ENCODE data around the gene KIF16B. TPM values are rescaled to one million over a fixed set of nuclear protein-coding genes. Genes with fewer than 3 reads are reported as not detected.

Gene KIF16B
- total and polyA plus RNA-seq, 8 donors, result 5.0 to 59.8 (median 24.2) TPM

DNA sequence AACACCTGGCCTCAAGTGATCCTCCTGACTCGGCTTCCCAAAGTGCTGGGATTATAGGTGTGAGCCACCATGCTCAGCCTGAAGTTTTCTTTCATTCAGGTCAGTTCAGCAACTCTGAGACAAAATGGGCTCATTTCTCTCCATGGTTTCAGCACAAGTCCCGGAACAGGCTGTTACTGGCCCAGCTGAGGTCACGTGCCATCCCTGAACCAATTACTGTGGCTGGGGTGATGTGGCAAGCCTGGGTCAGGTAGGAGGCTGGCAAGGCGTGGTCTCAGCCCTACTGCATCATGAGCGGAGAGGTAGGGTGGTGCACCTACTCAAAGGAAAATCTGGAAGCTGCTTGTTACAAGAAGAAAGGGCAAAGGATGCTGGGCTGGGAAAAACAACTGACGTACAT, 326.4 kb downstream of the KIF16B start:
- H3K4me3 ChIP-seq, result no peak overlapping the region
- DNase-seq, result no peak
- H3K27ac ChIP-seq, result no peak overlapping the region
- 90 to 94% (median 90%) methylated on average over 6 of the region's 6 CpGs for WGBS, 5 donors
- no peaks in the 10 kb centered on the region for H3K4me1 ChIP-seq
- H3K36me3 ChIP-seq, result no peaks in the 10 kb centered on the region
- no peaks in the 10 kb centered on the region for H3K9me3 ChIP-seq
- no peak for TF ChIP-seq POLR2A (IDR thresholded peaks at IDR 0.05)
- no peak for TF ChIP-seq POLR2AphosphoS5 (IDR thresholded peaks at IDR 0.05)
- TF ChIP-seq, protein P1, sequence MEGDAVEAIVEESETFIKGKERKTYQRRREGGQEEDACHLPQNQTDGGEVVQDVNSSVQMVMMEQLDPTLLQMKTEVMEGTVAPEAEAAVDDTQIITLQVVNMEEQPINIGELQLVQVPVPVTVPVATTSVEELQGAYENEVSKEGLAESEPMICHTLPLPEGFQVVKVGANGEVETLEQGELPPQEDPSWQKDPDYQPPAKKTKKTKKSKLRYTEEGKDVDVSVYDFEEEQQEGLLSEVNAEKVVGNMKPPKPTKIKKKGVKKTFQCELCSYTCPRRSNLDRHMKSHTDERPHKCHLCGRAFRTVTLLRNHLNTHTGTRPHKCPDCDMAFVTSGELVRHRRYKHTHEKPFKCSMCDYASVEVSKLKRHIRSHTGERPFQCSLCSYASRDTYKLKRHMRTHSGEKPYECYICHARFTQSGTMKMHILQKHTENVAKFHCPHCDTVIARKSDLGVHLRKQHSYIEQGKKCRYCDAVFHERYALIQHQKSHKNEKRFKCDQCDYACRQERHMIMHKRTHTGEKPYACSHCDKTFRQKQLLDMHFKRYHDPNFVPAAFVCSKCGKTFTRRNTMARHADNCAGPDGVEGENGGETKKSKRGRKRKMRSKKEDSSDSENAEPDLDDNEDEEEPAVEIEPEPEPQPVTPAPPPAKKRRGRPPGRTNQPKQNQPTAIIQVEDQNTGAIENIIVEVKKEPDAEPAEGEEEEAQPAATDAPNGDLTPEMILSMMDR (IDR thresholded peaks at IDR 0.05), result no peak
- TF ChIP-seq EP300 (IDR thresholded peaks at IDR 0.05), result no peak
- H3K27me3 ChIP-seq, result no peaks in the 10 kb centered on the region
- intact Hi-C loops (cut with DNase I; ENCODE audit: low total_unique reads), result no loop called here

DNA sequence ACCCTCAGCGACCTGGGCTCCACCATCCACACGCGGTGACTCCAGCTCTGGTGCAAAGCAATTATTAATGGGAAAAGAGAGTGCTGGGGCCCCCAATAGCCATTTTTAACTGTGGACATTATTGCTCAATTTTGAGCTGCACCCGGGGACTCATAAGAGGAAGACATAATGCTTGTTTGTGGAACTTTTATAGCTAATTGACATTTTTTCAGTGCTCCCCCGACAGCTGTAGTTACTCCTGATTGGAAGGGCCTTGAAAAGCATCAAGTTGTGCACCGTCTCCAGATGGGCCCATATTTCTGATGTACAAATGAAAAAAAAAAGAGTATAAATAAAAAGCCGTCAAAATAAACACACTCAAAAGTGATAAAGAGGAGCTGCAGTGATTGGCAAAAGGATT, 327.0 kb downstream of the KIF16B start:
- no peaks in the 10 kb centered on the region for H3K27me3 ChIP-seq

GRCh38 chr20:16245879-16246278, 327.4 kb downstream of the KIF16B start:
- TF ChIP-seq POLR2AphosphoS5 (IDR thresholded peaks at IDR 0.05), result no peak
- no peak for TF ChIP-seq EP300 (IDR thresholded peaks at IDR 0.05)
- no peak for TF ChIP-seq POLR2A (IDR thresholded peaks at IDR 0.05)
- TF ChIP-seq, protein P1 (IDR thresholded peaks at IDR 0.05), result no peak
- H3K9me3 ChIP-seq, result no peaks in the 10 kb centered on the region
- peak in 1 of 2 donors; percentile 20 for DNase-seq
- WGBS, 5 donors, result 48 to 61% (median 50%) methylated on average over 9 of the region's 9 CpGs
- H3K27ac ChIP-seq, result no peak overlapping the region
- intact Hi-C loops (cut with DNase I; ENCODE audit: low total_unique reads), result no loop called here
- no peaks in the 10 kb centered on the region for H3K4me1 ChIP-seq
- H3K27me3 ChIP-seq, result no peaks in the 10 kb centered on the region
- H3K36me3 ChIP-seq, result no peaks in the 10 kb centered on the region
- no peak overlapping the region for H3K4me3 ChIP-seq

More for the DNA sequence above, 327.0 kb downstream of the KIF16B start:
- no peaks in the 10 kb centered on the region for H3K4me1 ChIP-seq
- no peaks in the 10 kb centered on the region for H3K36me3 ChIP-seq
- TF ChIP-seq POLR2A (IDR thresholded peaks at IDR 0.05) (no peak), EP300 (IDR thresholded peaks at IDR 0.05) (no peak), POLR2AphosphoS5 (IDR thresholded peaks at IDR 0.05) (no peak)
- TF ChIP-seq, protein P1 (IDR thresholded peaks at IDR 0.05), result no peak
- H3K9me3 ChIP-seq, result no peaks in the 10 kb centered on the region
- no peak overlapping the region for H3K27ac ChIP-seq
- WGBS, 5 donors, result 81 to 86% (median 82%) methylated on average over 7 of the region's 7 CpGs
- DNase-seq, result no peak
- H3K4me3 ChIP-seq, result no peak overlapping the region
- intact Hi-C loops (cut with DNase I; ENCODE audit: low total_unique reads), result no loop called here

- H3K4me3 ChIP-seq, result no peak overlapping the region
- DNase-seq, result no peak
- no peaks in the 10 kb centered on the region for H3K4me1 ChIP-seq
- peaks cover 0 to 10% (median 5%) of the 10 kb centered on the region in 4 donors for H3K9me3 ChIP-seq
- 85 to 95% (median 94%) methylated on average over 5 of the region's 5 CpGs for WGBS, 5 donors
- no peaks in the 10 kb centered on the region for H3K36me3 ChIP-seq
- H3K27ac ChIP-seq, result no peak overlapping the region
- intact Hi-C loops (cut with DNase I; ENCODE audit: low total_unique reads), result no loop called here
- TF ChIP-seq POLR2AphosphoS5 (IDR thresholded peaks at IDR 0.05), result no peak
- TF ChIP-seq EP300 (IDR thresholded peaks at IDR 0.05), result no peak
- TF ChIP-seq, protein P1 (IDR thresholded peaks at IDR 0.05), result no peak
- H3K27me3 ChIP-seq, result no peaks in the 10 kb centered on the region
These were observed 328.4 kb downstream of the KIF16B start for GRCh38 chr20:16244892-16245291.

All from stomach (tissue), 9 donors.